ENCODE measurements around the gene TRAPPC10.

GRCh38 chr21:44024257-44024656 is 12.1 kb downstream of the TRAPPC10 start:
- TF ChIP-seq CTCF (IDR thresholded peaks at IDR 0.05): no peak
- no peak for TF ChIP-seq POLR2A (IDR thresholded peaks at IDR 0.05)
